ENCODE measurements around the gene NXN. TPM values are rescaled to one million over a fixed set of nuclear protein-coding genes. Genes with fewer than 3 reads are reported as not detected.

Gene NXN
- 0.52 and 1.0 TPM in 2 replicates for total RNA-seq

- intact Hi-C loops (cut with micrococcal nuclease) = loop anchor here (5.0 kb wide), 1 partner anchor 567 kb away; a partner anchor contains a TSS
These were observed at the start of gene NXN for GRCh38 chr17:979539-980405. Gene NXN (minus strand): TSS chr17:979776.

GRCh38 chr17:1027044-1027443 is 47.5 kb upstream of the NXN start:
- intact Hi-C loops (cut with micrococcal nuclease) = no loop called here

- intact Hi-C loops (cut with micrococcal nuclease) = no loop called here
These were observed 47.0 kb upstream of the NXN start for GRCh38 chr17:1026599-1026975.

GRCh38 chr17:1025733-1026598 is 46.4 kb upstream of the NXN start:
- intact Hi-C loops (cut with micrococcal nuclease) = no loop called here

- intact Hi-C loops (cut with micrococcal nuclease) = no loop called here
These were observed 44.5 kb upstream of the NXN start for GRCh38 chr17:1024076-1024475.

GRCh38 chr17:1022278-1023024 is 42.9 kb upstream of the NXN start:
- intact Hi-C loops (cut with micrococcal nuclease) = no loop called here

- intact Hi-C loops (cut with micrococcal nuclease) = no loop called here
These were observed 41.6 kb upstream of the NXN start for GRCh38 chr17:1021147-1021546.

GRCh38 chr17:1019451-1019850 is 39.9 kb upstream of the NXN start:
- intact Hi-C loops (cut with micrococcal nuclease) = no loop called here

- intact Hi-C loops (cut with micrococcal nuclease) = no loop called here
These were observed 39.0 kb upstream of the NXN start for GRCh38 chr17:1018547-1018946.

- intact Hi-C loops (cut with micrococcal nuclease) = no loop called here
These were observed 34.1 kb upstream of the NXN start for GRCh38 chr17:1013729-1014090.

- intact Hi-C loops (cut with micrococcal nuclease) = no loop called here
These were observed 33.5 kb upstream of the NXN start for GRCh38 chr17:1012823-1013728.

- intact Hi-C loops (cut with micrococcal nuclease) = no loop called here
These were observed 32.5 kb upstream of the NXN start for GRCh38 chr17:1011760-1012735.

- intact Hi-C loops (cut with micrococcal nuclease) = no loop called here
These were observed 31.6 kb upstream of the NXN start for GRCh38 chr17:1011138-1011537.

- intact Hi-C loops (cut with micrococcal nuclease) = no loop called here
These were observed 31.0 kb upstream of the NXN start for GRCh38 chr17:1010586-1010985.

GRCh38 chr17:1010086-1010450 is 30.5 kb upstream of the NXN start:
- intact Hi-C loops (cut with micrococcal nuclease) = no loop called here

- intact Hi-C loops (cut with micrococcal nuclease) = no loop called here
These were observed 29.9 kb upstream of the NXN start for GRCh38 chr17:1009229-1010085.

- intact Hi-C loops (cut with micrococcal nuclease) = no loop called here
These were observed 28.6 kb upstream of the NXN start for GRCh38 chr17:1008008-1008761.

Measured in T-helper 2 cell treated with Interferon-gamma antibody and Interleukin-4, amounts not matched to agents 100 ng/mL and 5 ng/mL, for 36 hours (primary cell).